Subcutaneous adipose tissue (tissue), 4 donors: ENCODE measurements around the gene GPR155. TPM values are rescaled to one million over a fixed set of nuclear protein-coding genes. Genes with fewer than 3 reads are reported as not detected.

ENCODE experiments used
- total RNA-seq, 4 donors: library from RNA; depleted of rRNA; stranded (reverse); fragments of >200 nt; gene quantifications; one replicate each; pipeline ENCODE4 v1.1.0, GENCODE V29; 2016
- TF ChIP-seq, protein P1 (sequence below): fragments of 450-650 bp; IDR thresholded peaks from one replicate; pipeline ENCODE4 v1.5.1; 2016; ENCODE audit warnings: low read depth, mild to moderate bottlenecking, control low read depth, antibody characterized with exemption, moderate library complexity

The GPR155 gene
- total RNA-seq, 4 donors from 2014 or later = 4.6 to 12.7 (median 6.0) TPM

- TF ChIP-seq, protein P1, sequence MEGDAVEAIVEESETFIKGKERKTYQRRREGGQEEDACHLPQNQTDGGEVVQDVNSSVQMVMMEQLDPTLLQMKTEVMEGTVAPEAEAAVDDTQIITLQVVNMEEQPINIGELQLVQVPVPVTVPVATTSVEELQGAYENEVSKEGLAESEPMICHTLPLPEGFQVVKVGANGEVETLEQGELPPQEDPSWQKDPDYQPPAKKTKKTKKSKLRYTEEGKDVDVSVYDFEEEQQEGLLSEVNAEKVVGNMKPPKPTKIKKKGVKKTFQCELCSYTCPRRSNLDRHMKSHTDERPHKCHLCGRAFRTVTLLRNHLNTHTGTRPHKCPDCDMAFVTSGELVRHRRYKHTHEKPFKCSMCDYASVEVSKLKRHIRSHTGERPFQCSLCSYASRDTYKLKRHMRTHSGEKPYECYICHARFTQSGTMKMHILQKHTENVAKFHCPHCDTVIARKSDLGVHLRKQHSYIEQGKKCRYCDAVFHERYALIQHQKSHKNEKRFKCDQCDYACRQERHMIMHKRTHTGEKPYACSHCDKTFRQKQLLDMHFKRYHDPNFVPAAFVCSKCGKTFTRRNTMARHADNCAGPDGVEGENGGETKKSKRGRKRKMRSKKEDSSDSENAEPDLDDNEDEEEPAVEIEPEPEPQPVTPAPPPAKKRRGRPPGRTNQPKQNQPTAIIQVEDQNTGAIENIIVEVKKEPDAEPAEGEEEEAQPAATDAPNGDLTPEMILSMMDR = no peak
Observed at GRCh38 chr2:174395969-174396630, 90.7 kb downstream of the GPR155 start.

- TF ChIP-seq, protein P1 = no peak
Observed at GRCh38 chr2:174395284-174395968, 91.4 kb downstream of the GPR155 start, which contains the start of gene SCRN3. Gene SCRN3, plus strand, starts transcription at chr2:174395730. Its CDS starts 2,554 bp downstream, at chr2:174398284.

DNA sequence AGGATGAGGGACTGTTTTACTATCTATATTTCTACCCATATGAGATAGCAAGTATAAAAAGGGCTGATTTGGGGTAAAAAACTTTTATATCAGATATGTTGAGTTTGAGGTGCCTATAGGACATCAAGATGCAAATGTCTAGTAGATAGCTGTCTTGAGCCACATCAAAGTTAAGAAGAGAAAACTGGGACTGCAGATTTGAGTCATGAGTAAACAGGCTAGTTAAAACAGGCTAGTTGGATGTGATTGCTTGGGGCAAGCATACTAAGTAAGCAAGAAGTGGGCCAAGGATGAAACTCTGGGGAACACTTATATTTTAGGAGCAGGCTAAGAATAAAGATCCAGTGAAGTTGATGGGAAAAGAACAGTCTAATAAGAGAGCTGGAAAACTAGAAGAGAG lies 94.1 kb downstream of the GPR155 start:
- TF ChIP-seq, protein P1 = no peak

GRCh38 chr2:174389542-174389941 lies 97.3 kb downstream of the GPR155 start:
- TF ChIP-seq, protein P1 = no peak

DNA sequence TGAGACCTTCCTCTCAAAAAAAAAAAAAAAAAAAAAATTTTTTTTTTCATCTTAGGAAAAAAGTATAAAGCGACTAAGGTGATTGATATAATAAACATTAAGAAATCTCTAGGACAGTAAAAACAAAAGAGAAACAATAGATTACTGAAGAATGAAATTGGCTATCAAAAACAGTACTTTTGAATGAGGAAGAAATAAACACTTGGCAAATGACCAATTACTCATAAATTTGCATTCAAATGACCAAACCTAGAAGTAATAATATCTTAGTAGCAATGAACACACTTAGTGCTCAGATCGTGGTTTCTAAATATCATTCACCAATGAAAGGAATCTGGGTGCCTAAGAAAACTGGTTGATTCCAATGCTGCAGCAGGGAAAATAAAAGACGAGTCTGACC lies 101.6 kb downstream of the GPR155 start:
- TF ChIP-seq, protein P1 = no peak

DNA sequence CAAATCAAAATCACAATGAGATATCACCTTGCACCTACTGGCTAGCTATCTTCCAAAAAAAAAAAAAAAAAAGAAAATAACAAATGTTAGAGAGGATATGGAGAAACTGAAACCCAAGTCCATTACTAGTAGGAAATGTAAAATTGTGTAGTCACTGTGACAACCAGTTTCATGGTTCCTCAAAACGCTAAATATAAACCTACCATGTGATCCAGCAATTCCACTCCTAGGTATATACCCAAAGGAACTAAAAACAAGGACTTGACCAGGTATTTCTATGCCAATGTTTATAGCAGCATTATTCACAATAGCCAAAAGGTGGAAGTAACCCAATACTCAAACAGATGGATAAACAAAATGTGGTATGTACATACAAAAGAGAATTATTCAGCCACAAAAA lies 103.0 kb downstream of the GPR155 start:
- TF ChIP-seq, protein P1 = no peak

Other genes with a start within 250 kb of the GPR155 start
- gene OLA1, start 238.5 kb downstream of the GPR155 start, total RNA-seq = 10 to 100 TPM; 47.1 to 62.7 (median 55.6) TPM
- not detected for gene SP9, start 152.1 kb downstream of the GPR155 start, total RNA-seq
- 10 to 100 TPM; 18.3 to 21.8 (median 21.2) TPM for gene SCRN3, start 91.3 kb downstream of the GPR155 start, total RNA-seq
- 10 to 100 TPM; 44.7 to 81.3 (median 57.2) TPM for gene WIPF1, start 110.8 kb upstream of the GPR155 start, total RNA-seq